Measurements from ENCODE around the gene ECI1. TPM values are rescaled to one million over a fixed set of nuclear protein-coding genes. Genes with fewer than 3 reads are reported as not detected.
A peak's percentile ranks its signal among the peaks of the same experiment; 100 is the strongest.

ECI1 gene
- total and polyA plus RNA-seq, 2 of the 13 experiments (the other 11 are each of a cell fraction or from before 2014, with no cell fraction given) = 82.0 to 102 TPM

GRCh38 chr16:2190002-2190658 is 61.3 kb downstream of the ECI1 start (continued):
- TF ChIP-seq ZNF609 (CRISPR knock-in tag; IDR thresholded peaks at IDR 0.05; ENCODE audit: borderline replicate concordance) (0 out of 2 replicates have a peak, but pooled peaks have one; percentile 33), ZHX1 (CRISPR knock-in tag; IDR thresholded peaks at IDR 0.05; ENCODE audit: low read depth) (no peak), ZNF136 (CRISPR knock-in tag; IDR thresholded peaks at IDR 0.05; ENCODE audit: low read depth) (no peak), ZFP90 (CRISPR knock-in tag; IDR thresholded peaks at IDR 0.05; ENCODE audit: borderline replicate concordance) (no peak), NFIC (IDR thresholded peaks at IDR 0.05; ENCODE audit: low read length) (no peak), ZNF766 (CRISPR knock-in tag; IDR thresholded peaks at IDR 0.05; ENCODE audit: borderline replicate concordance) (no peak), JUN (CRISPR knock-in tag; IDR thresholded peaks at IDR 0.05) (no peak), RFXAP (CRISPR knock-in tag; IDR thresholded peaks at IDR 0.05; ENCODE audit: borderline replicate concordance) (no peak), SALL2 (CRISPR knock-in tag; IDR thresholded peaks at IDR 0.05) (no peak), SMARCE1 (IDR thresholded peaks at IDR 0.05; ENCODE audit: borderline replicate concordance) (no peak), MYNN (CRISPR knock-in tag; IDR thresholded peaks at IDR 0.05; ENCODE audit: low read depth) (no peak), ZFP91 (CRISPR knock-in tag; IDR thresholded peaks at IDR 0.05; ENCODE audit: borderline replicate concordance) (0 out of 2 replicates have a peak, but pooled peaks have one; percentile 33), MNT (IDR thresholded peaks at IDR 0.05) (0 out of 2 replicates have a peak, but pooled peaks have one; percentile 18), YY1 (IDR thresholded peaks at IDR 0.05; ENCODE audit: insufficient read depth, insufficient replicate concordance, low read depth, low read length) (no peak), HES4 (CRISPR knock-in tag; IDR thresholded peaks at IDR 0.05; ENCODE audit: borderline replicate concordance) (0 out of 2 replicates have a peak, but pooled peaks have one; percentile 54), CHD4 (IDR thresholded peaks at IDR 0.05; ENCODE audit: borderline replicate concordance, low read length) (no peak), CBX2 (IDR thresholded peaks at IDR 0.05; ENCODE audit: low read depth, low read length) (no peak), CBX2 (CRISPR knock-in tag; IDR thresholded peaks at IDR 0.05; ENCODE audit: low read depth) (no peak), TOE1 (CRISPR knock-in tag; IDR thresholded peaks at IDR 0.05) (no peak)

Measured in HepG2 (cell line).